Kidney (tissue), 14 donors: ENCODE data around the gene DUSP2. TPM values are rescaled to one million over a fixed set of nuclear protein-coding genes. Genes with fewer than 3 reads are reported as not detected.

ENCODE experiments used
- DNase-seq, 5 donors: peaks; one replicate each; pipeline ENCODE4 v3.0.0-alpha.2; 2013 to 2020
- FAIRE-seq: peaks from 2 replicates; lab custom pipeline; 2012; peaks lifted over from hg19 to GRCh38; lab: Jason Lieb, UNC
- H3K27ac ChIP-seq, 2 donors: one replicate each; pipeline ENCODE4 v1.7.0; 2013; ENCODE audit warnings: low read depth in 2 of 2, low read length in 2 of 2, inconsistent platforms in 1 of 2
- H3K27me3 ChIP-seq: one replicate; pipeline ENCODE4 v1.7.1; 2013; ENCODE audit warnings: low read length, inconsistent platforms; ENCODE audit not compliant: control insufficient read depth, insufficient read depth
- H3K36me3 ChIP-seq, 3 donors: one replicate each; pipeline versions ENCODE4 v1.7.0 to v1.7.1; 2013; ENCODE audit warnings: low read length in 3 of 3, control low read depth in 1 of 3, inconsistent platforms in 1 of 3; ENCODE audit not compliant: insufficient read depth in 3 of 3, control insufficient read depth in 2 of 3
- H3K4me1 ChIP-seq, 3 donors: one replicate each; pipeline versions ENCODE4 v1.7.0 to v1.7.1; 2013; ENCODE audit warnings: low read length in 3 of 3, inconsistent platforms in 1 of 3, low read depth in 1 of 3; ENCODE audit not compliant: control insufficient read depth in 2 of 3, insufficient read depth in 2 of 3
- H3K4me3 ChIP-seq, 3 donors: one replicate each; pipeline versions ENCODE4 v1.7.0 to v1.8.1; 2013; ENCODE audit warnings: low read length in 3 of 3, control low read depth in 1 of 3, inconsistent platforms in 1 of 3
- H3K9ac ChIP-seq, 3 donors: one replicate each; pipeline versions ENCODE4 v1.7.0 to v1.7.1; 2013; ENCODE audit warnings: low read length in 3 of 3, control low read depth in 1 of 3, inconsistent platforms in 1 of 3
- H3K9me3 ChIP-seq, 3 donors: one replicate each; pipeline versions ENCODE4 v1.7.0 to v1.7.1; 2013; ENCODE audit warnings: low read length in 3 of 3, control low read depth in 1 of 3, inconsistent platforms in 1 of 3; ENCODE audit not compliant: control insufficient read depth in 2 of 3, insufficient read depth in 1 of 3
- CTCF ChIP-seq: IDR thresholded peaks from 3 replicates; pipeline ENCODE4 v1.5.1; 2012; ENCODE audit warnings: mild to moderate bottlenecking, moderate library complexity, borderline replicate concordance; ENCODE audit not compliant: insufficient read depth; ENCODE audit errors: extremely low read depth
- intact Hi-C: fragments of 100-400 bp; cut with DNase I; formaldehyde crosslinking; loops from one replicate; pipeline ENCODE4 v1.11.1; 2022
- polyA plus RNA-seq: library from polyadenylated mRNA; stranded (reverse); fragments of 350-450 nt; fragmentation: Illumina TruSeq; extraction: RNeasy Lipid Tissue Mini Kit (QIAGEN cat#74804); gene quantifications from one replicate; pipeline ENCODE4 v1.2.3, GENCODE V29; 2014; ENCODE audit warnings: low read depth, low replicate concordance; ENCODE audit not compliant: insufficient read depth
- total RNA-seq: library from RNA; stranded (reverse); fragmentation: NEBNext Ultra II Directional; extraction: Animal tissue kit (Norgen Biotek cat#: 25700); gene quantifications from one replicate; pipeline ENCODE4 v1.2.1, GENCODE V29; 2021
- donor health status: control.
- donor health status: control.
- donor health status: control.
- donor health status: control.
- donor health status: control.
- donor health status: DM: yes; HTN: yes; CAD: no.
- donor health status: Normal renal cell carcinoma (clear cell type).

Gene DUSP2
- total and polyA plus RNA-seq, 2 donors from 2014 or later: 5.6 to 11.8 TPM

GRCh38 chr2:96159084-96159830 lies 14.0 kb upstream of the DUSP2 start:
- FAIRE-seq: no peak
- peak in 1 of 5 donors; percentile 33 for DNase-seq
- TF ChIP-seq CTCF: no peak

GRCh38 chr2:96158554-96158940 lies 13.3 kb upstream of the DUSP2 start:
- FAIRE-seq: no peak
- H3K4me3 ChIP-seq: no peak overlapping the region
- H3K9ac ChIP-seq: no peak overlapping the region
- intact Hi-C loops: no loop called here
- H3K9me3 ChIP-seq: no peaks in the 10 kb centered on the region
- peak in 1 of 5 donors; percentile 35 for DNase-seq
- no peak overlapping the region for H3K27ac ChIP-seq
- no peaks in the 10 kb centered on the region for H3K4me1 ChIP-seq
- TF ChIP-seq CTCF: no peak
- no peaks in the 10 kb centered on the region for H3K27me3 ChIP-seq
- no peaks in the 10 kb centered on the region for H3K36me3 ChIP-seq

More at GRCh38 chr2:96159084-96159830, 14.0 kb upstream of the DUSP2 start:
- H3K4me1 ChIP-seq: no peaks in the 10 kb centered on the region
- H3K27ac ChIP-seq: no peak overlapping the region
- intact Hi-C loops: no loop called here
- no peaks in the 10 kb centered on the region for H3K36me3 ChIP-seq
- no peaks in the 10 kb centered on the region for H3K27me3 ChIP-seq
- H3K9ac ChIP-seq: no peak overlapping the region
- no peak overlapping the region for H3K4me3 ChIP-seq
- no peaks in the 10 kb centered on the region for H3K9me3 ChIP-seq

- DNase-seq: peak in 1 of 5 donors; percentile 30
- Histone ChIP-seq H3K4me1 (no peaks in the 10 kb centered on the region), H3K27ac (no peak overlapping the region), H3K9ac (no peak overlapping the region), H3K4me3 (no peak overlapping the region), H3K9me3 (no peaks in the 10 kb centered on the region), H3K27me3 (no peaks in the 10 kb centered on the region), H3K36me3 (no peaks in the 10 kb centered on the region)
- intact Hi-C loops: no loop called here
- no peak for FAIRE-seq
- TF ChIP-seq CTCF: no peak
Measured at GRCh38 chr2:96157649-96158553, 12.7 kb upstream of the DUSP2 start.
